IMR-90 (cell line): Measurements from ENCODE around the gene AXIN2. TPM values are rescaled to one million over a fixed set of nuclear protein-coding genes. Genes with fewer than 3 reads are reported as not detected.

Experiments used
- ATAC-seq: fragments of 200-7000 bp; cut with Tn5 transposase; 2 replicates; pipeline ENCODE4 v1.9.1; 2020; ENCODE audit warnings: low read depth, mild to moderate bottlenecking, moderate library complexity
- BruUV-seq: library from RNA; stranded (reverse); fragments of 400-500 nt; replicated peaks from 2 replicates; lab custom pipeline; 2021; lab: Mats Ljungman, UMichigan
- CTCF ChIA-PET: fragments of 300-600 bp; formaldehyde crosslinking; extraction: SDS; loops from one replicate; lab custom pipeline; 2021; ENCODE audit warnings: antibody characterized with exemption; lab: Yijun Ruan, JAX
- POLR2A ChIA-PET: fragments of 300-600 bp; sonication (Branson Sonifier 250); formaldehyde crosslinking; loops from one replicate; lab custom pipeline; 2022; ENCODE audit warnings: antibody characterized with exemption; ENCODE audit not compliant: unreplicated experiment; lab: Charles Lee
- DNase-seq: peaks from one replicate; pipeline ENCODE4 v3.0.0; 2013
- H2AFZ ChIP-seq: replicated peaks from 2 replicates; pipeline ENCODE3; 2013; ENCODE audit warnings: low read length, mild to moderate bottlenecking; ENCODE audit not compliant: poor library complexity
- H2AK5ac ChIP-seq: 2 replicates; pipeline ENCODE4 v1.6.1; 2013; ENCODE audit warnings: low read depth, low read length, inconsistent platforms
- H2AK9ac ChIP-seq: replicated peaks from 2 replicates; pipeline ENCODE3; 2013; ENCODE audit warnings: mild to moderate bottlenecking, low read depth, low read length, moderate library complexity; ENCODE audit not compliant: poor library complexity
- H2BK120ac ChIP-seq: 2 replicates; pipeline ENCODE4 v1.6.1; 2013; ENCODE audit warnings: low read depth, low read length, inconsistent platforms
- H2BK15ac ChIP-seq: 3 replicates; pipeline ENCODE4 v1.6.1; 2013; ENCODE audit warnings: low read depth, low read length, inconsistent platforms
- H2BK20ac ChIP-seq: 2 replicates; pipeline ENCODE4 v1.6.1; 2013; ENCODE audit warnings: low read depth, mild to moderate bottlenecking, inconsistent platforms, low read length, moderate library complexity
- H2BK5ac ChIP-seq: 2 replicates; pipeline ENCODE4 v1.6.1; 2013; ENCODE audit warnings: mild to moderate bottlenecking, low read depth, low read length, inconsistent platforms; ENCODE audit not compliant: poor library complexity, severe bottlenecking
- H3K14ac ChIP-seq: replicated peaks from 2 replicates; pipeline ENCODE4 v1.6.1; 2013; ENCODE audit warnings: low read depth, low read length, inconsistent platforms
- H3K18ac ChIP-seq: 2 replicates; pipeline ENCODE4 v1.6.1; 2013; ENCODE audit warnings: low read depth, low read length, control low read depth
- H3K23ac ChIP-seq: 2 replicates; pipeline ENCODE4 v1.6.1; 2013; ENCODE audit warnings: low read depth, low read length, inconsistent platforms
- H3K27ac ChIP-seq: 2 replicates; pipeline ENCODE4 v1.5.1; 2013; ENCODE audit warnings: mild to moderate bottlenecking, control low read depth, low read length; ENCODE audit not compliant: insufficient read depth
- H3K27me3 ChIP-seq: 2 replicates; pipeline ENCODE4 v1.6.1; 2013; ENCODE audit warnings: low read length; ENCODE audit not compliant: control insufficient read depth, insufficient read depth
- H3K36me3 ChIP-seq: 2 replicates; pipeline ENCODE4 v1.6.1; 2013; ENCODE audit warnings: low read length, mixed read lengths; ENCODE audit not compliant: control insufficient read depth, insufficient read depth
- H3K4ac ChIP-seq: 2 replicates; pipeline ENCODE4 v1.6.1; 2013; ENCODE audit warnings: low read depth, low read length, inconsistent platforms
- H3K4me1 ChIP-seq: 2 replicates; pipeline ENCODE4 v1.6.1; 2013; ENCODE audit warnings: low read length, mixed read lengths; ENCODE audit not compliant: control insufficient read depth, insufficient read depth
- H3K4me2 ChIP-seq: 2 replicates; pipeline ENCODE4 v1.6.1; 2013; ENCODE audit warnings: low read depth, mild to moderate bottlenecking, control low read depth, low read length, moderate library complexity
- H3K4me3 ChIP-seq: 2 replicates; pipeline ENCODE4 v1.5.1; 2013; ENCODE audit warnings: low read depth, mild to moderate bottlenecking, control low read depth, low read length, moderate library complexity; ENCODE audit not compliant: insufficient read depth
- H3K56ac ChIP-seq: 2 replicates; pipeline ENCODE4 v1.6.1; 2013; ENCODE audit warnings: low read length, inconsistent platforms; ENCODE audit not compliant: insufficient read depth; ENCODE audit errors: extremely low read depth
- H3K79me1 ChIP-seq, 2 experiments: 2 replicates each; pipeline ENCODE4 v1.6.1; 2013; ENCODE audit warnings: low read length in 2 of 2, inconsistent platforms in 1 of 2, low read depth in 1 of 2
- H3K9ac ChIP-seq: 2 replicates; pipeline ENCODE4 v1.6.1; 2013; ENCODE audit warnings: low read depth, low read length, control low read depth
- H3K9me1 ChIP-seq: 2 replicates; pipeline ENCODE4 v1.6.1; 2013; ENCODE audit warnings: low read length, inconsistent platforms; ENCODE audit not compliant: insufficient read depth
- H3K9me3 ChIP-seq: 2 replicates; pipeline ENCODE4 v1.6.1; 2013; ENCODE audit warnings: low read length; ENCODE audit not compliant: control insufficient read depth, insufficient read depth
- H4K20me1 ChIP-seq: 2 replicates; pipeline ENCODE4 v1.6.1; 2013; ENCODE audit warnings: low read length, inconsistent platforms; ENCODE audit not compliant: insufficient read depth
- H4K5ac ChIP-seq: 2 replicates; pipeline ENCODE4 v1.6.1; 2013; ENCODE audit warnings: mild to moderate bottlenecking, low read depth, low read length, control low read depth
- H4K8ac ChIP-seq, 2 experiments: 2 replicates each; pipeline ENCODE4 v1.6.1; 2013; ENCODE audit warnings: low read depth in 2 of 2, low read length in 2 of 2, control low read depth in 1 of 2, inconsistent platforms in 1 of 2
- H4K91ac ChIP-seq: 2 replicates; pipeline ENCODE4 v1.6.1; 2013; ENCODE audit warnings: low read depth, low read length, inconsistent platforms; ENCODE audit not compliant: insufficient read depth
- CHD1 ChIP-seq: IDR thresholded peaks from 2 replicates; pipeline ENCODE4 v1.6.1; 2012; ENCODE audit warnings: low read depth, low read length, improper control_type of control experiment
- CTCF ChIP-seq: conservative IDR thresholded peaks from 2 replicates; pipeline ENCODE4 v1.5.1; 2012; ENCODE audit warnings: mild to moderate bottlenecking, low read depth, low read length, improper control_type of control experiment
- ELK1 ChIP-seq: fragments of 150-350 bp; IDR thresholded peaks from 2 replicates; pipeline ENCODE4 v1.6.1; 2016; ENCODE audit warnings: low read depth, mild to moderate bottlenecking, low read length, moderate library complexity, borderline replicate concordance
- NFE2L2 ChIP-seq: fragments of 150-350 bp; IDR thresholded peaks from 2 replicates; pipeline ENCODE4 v1.6.1; 2016; ENCODE audit warnings: low read depth, mild to moderate bottlenecking, low read length
- RCOR1 ChIP-seq: IDR thresholded peaks from 2 replicates; pipeline ENCODE4 v1.6.1; 2012; ENCODE audit warnings: mild to moderate bottlenecking, low read length, improper control_type of control experiment; ENCODE audit not compliant: insufficient replicate concordance
- RFX5 ChIP-seq: IDR thresholded peaks from 2 replicates; pipeline ENCODE4 v1.8.0; 2012; ENCODE audit warnings: low read depth, mild to moderate bottlenecking, low read length, moderate library complexity
- SMC3 ChIP-seq: fragments of 150-350 bp; IDR thresholded peaks from 2 replicates; pipeline ENCODE4 v1.6.1; 2016; ENCODE audit warnings: low read depth, mild to moderate bottlenecking, antibody characterized with exemption, low read length, moderate library complexity
- WGBS, 2 experiments: methylation state at CpG; one replicate each; pipeline versions ENCODE4 v1.1.5 to v1.1.7; 2013; ENCODE audit warnings: missing lambda C conversion rate in 2 of 2; ENCODE audit not compliant: insufficient read length in 1 of 2; ENCODE audit errors: extremely low coverage in 2 of 2; 5-methylcytosine and 5-hydroxymethylcytosine counted together
- dilution Hi-C: fragments of 300-500 bp; cut with HindIII; formaldehyde crosslinking; loops from one replicate; pipeline ENCODE4 v1.14.3; 2018; ENCODE audit warnings: low sequenced_read_pairs; ENCODE audit not compliant: unreplicated experiment
- in situ Hi-C: fragments of 300-500 bp; cut with MboI; formaldehyde crosslinking; loops from 3 replicates; pipeline ENCODE4 v1.14.3; 2019; ENCODE audit warnings: low sequenced_read_pairs, inconsistent platforms, mixed read lengths
- intact Hi-C: fragments of 100-400 bp; cut with micrococcal nuclease; formaldehyde crosslinking; loops from 2 replicates; pipeline ENCODE4 v1.10.0; 2022
- polyA plus RNA-seq, 3 experiments: library from polyadenylated mRNA; depleted of rRNA; stranded (reverse); fragments of >200 nt; gene quantifications; 2 replicates each; pipeline ENCODE4 v1.2.3, GENCODE V29; 2012; ENCODE audit warnings: low replicate concordance in 1 of 3
- total RNA-seq: library from RNA; depleted of rRNA; stranded (reverse); fragments of >200 nt; gene quantifications from 2 replicates; pipeline ENCODE4 v1.2.3, GENCODE V29; 2012

Gene AXIN2
- total and polyA plus RNA-seq, 2 of the 4 experiments (the other 2 are of a cell fraction): 0.91 to 1.8 TPM

- Histone ChIP-seq H2BK120ac (no peak overlapping the region), H3K56ac (no peak overlapping the region), H3K4ac (no peak overlapping the region), H3K9ac (no peak overlapping the region), H4K20me1 (peaks cover 37% of the 10 kb centered on the region; the same call in 1 of the 2 replicates), H3K27ac (no peak overlapping the region), H3K4me2 (peak overlapping the region; percentile 45; the same call in 1 of the 2 replicates), H4K91ac (no peak overlapping the region), H4K8ac (no peak overlapping the region), H2AFZ (no peak overlapping the region), H2BK20ac (no peak overlapping the region), H3K14ac (no peak overlapping the region), H2BK15ac (no peak overlapping the region), H3K9me1 (peaks cover 3% of the 10 kb centered on the region; the same call in 1 of the 2 replicates), H4K5ac (no peak overlapping the region), H3K9me3 (no peaks in the 10 kb centered on the region), H3K23ac (no peak overlapping the region), H3K36me3 (peaks cover 10% of the 10 kb centered on the region; the same call in 1 of the 2 replicates), H3K4me3 (no peak overlapping the region), H2AK9ac (no peak overlapping the region), H2AK5ac (no peak overlapping the region), H3K18ac (no peak overlapping the region), H2BK5ac (no peak overlapping the region), H3K4me1 (peaks cover 17% of the 10 kb centered on the region), H3K27me3 (peaks cover 15% of the 10 kb centered on the region), H3K79me1 (peaks cover 0 to 7% of the 10 kb centered on the region in 2 experiments; a peak in 1 of 4 replicates)
- DNase-seq (peak; percentile 17), ATAC-seq (no peak)
- dilution Hi-C loops (no loop called here), intact Hi-C loops (loop anchor here (2.0 to 5.0 kb wide), 2 partner anchors 277 to 324 kb away; no protein-coding TSS in a partner anchor), in situ Hi-C loops (loop anchor here (5.0 to 25.0 kb wide), 2 partner anchors 262 to 608 kb away; no protein-coding TSS in a partner anchor)
- no TSS peak for BruUV-seq
- ChIA-PET POLR2A (no interaction called here), CTCF (interaction anchor here (0.9 to 3.1 kb wide), 2 partner anchors 84 to 260 kb away, joined by 3 to 9 read pairs; no protein-coding TSS in a partner anchor)
- TF ChIP-seq CHD1 (no peak), CTCF (no peak), RFX5 (no peak), ELK1 (no peak), NFE2L2 (no peak), SMC3 (no peak), RCOR1 (no peak)
- WGBS, 2 experiments: 49% methylated on average over 6 of the region's 18 CpGs; no CpG with 5 or more reads in 1 of the 2 experiments
Measured at GRCh38 chr17:65554553-65555223, 6.8 kb downstream of the AXIN2 start.
